Endometrial microvascular endothelial cells (primary cell): ENCODE measurements around the gene ADAMTS1. TPM values are rescaled to one million over a fixed set of nuclear protein-coding genes. Genes with fewer than 3 reads are reported as not detected.

Experiments used
- in situ Hi-C: cut with HindIII; loops from 2 replicates; pipeline ENCODE4 v1.10.0; 2017; ENCODE audit warnings: low sequenced_read_pairs, low pct_unique_long_range_greater_than_20kb; ENCODE audit errors: inconsistent ontology term
- total RNA-seq: library from RNA; depleted of rRNA; stranded (reverse); fragments of >200 nt; gene quantifications from one replicate; pipeline ENCODE4 v1.2.3, GENCODE V29; 2015; ENCODE audit errors: inconsistent ontology term

ADAMTS1 gene
- total RNA-seq, 1 donor from 2014 or later: 46.0 TPM

- in situ Hi-C loops: no loop called here
Observed at GRCh38 chr21:26795866-26796329, 49.3 kb downstream of the ADAMTS1 start.

GRCh38 chr21:26795412-26795805 lies 49.8 kb downstream of the ADAMTS1 start:
- in situ Hi-C loops: no loop called here

- in situ Hi-C loops: no loop called here
Observed at GRCh38 chr21:26794597-26795411, 50.4 kb downstream of the ADAMTS1 start.

GRCh38 chr21:26790296-26790695 lies 54.9 kb downstream of the ADAMTS1 start:
- in situ Hi-C loops: no loop called here

GRCh38 chr21:26788790-26789189 lies 56.4 kb downstream of the ADAMTS1 start:
- in situ Hi-C loops: no loop called here

Other genes starting within 250 kb of the ADAMTS1 start
- gene ADAMTS5, start 121.7 kb upstream of the ADAMTS1 start, total RNA-seq: 0.28 TPM